HG03039 (cell line): ENCODE results near the gene TMEM45A.
"Not testable (repeated sequence)": the region's sequence is repeated elsewhere in the genome, so short reads cannot be mapped to it uniquely, and the experiment has no call there.

ENCODE experiments used
- ATAC-seq: cut with Tn5 transposase; IDR thresholded peaks from one replicate; pipeline ENCODE4 v1.9.1; 2021; ENCODE audit warnings: mild to moderate bottlenecking, moderate library complexity; ENCODE audit not compliant: unreplicated experiment

TMEM45A gene

DNA sequence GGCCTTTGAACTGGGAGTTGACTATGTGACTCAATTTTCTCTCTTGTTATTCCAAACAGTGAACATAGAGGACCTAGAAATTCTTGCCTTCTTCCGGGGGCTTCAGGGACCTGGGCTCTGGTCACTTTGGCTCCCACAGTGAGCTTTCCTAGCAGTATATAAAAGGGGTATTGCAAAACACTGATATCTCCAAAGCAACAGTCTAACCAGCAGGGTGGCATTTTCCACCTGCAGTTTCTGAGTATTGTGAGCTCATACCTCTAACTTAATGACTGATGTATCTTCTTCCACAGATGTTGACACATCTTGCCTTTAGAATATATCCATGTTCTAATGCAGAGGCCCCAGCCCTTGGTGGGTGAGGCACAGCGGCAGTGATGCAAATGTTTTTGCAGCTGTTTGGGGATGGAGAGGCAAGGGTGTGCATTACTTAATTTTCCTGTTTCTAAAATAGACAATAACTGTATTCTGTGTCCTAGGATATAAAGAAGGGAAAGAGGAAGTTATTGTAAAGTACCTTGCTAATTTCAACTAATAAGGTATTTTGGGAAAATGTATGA, 71.3 kb downstream of the TMEM45A start:
- ATAC-seq: no peak

DNA sequence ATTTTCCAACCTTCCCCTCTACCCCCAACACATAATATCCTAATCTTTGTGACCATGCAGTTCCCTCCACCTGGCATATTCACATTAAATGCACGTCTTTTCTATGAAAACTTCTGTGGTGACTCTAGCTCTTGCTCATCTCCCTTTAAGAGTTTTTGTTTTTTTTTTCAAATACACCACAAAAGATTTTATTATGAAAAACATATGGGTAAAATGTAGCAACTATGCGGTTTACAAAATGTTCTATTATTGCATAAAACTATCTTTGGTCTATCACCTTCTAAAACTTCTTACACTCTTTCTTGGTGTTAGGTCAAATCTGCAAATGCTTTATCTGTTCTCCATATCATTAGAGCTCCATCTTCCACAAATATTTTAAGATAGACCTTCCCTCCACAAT, 78.4 kb downstream of the TMEM45A start:
- no peak for ATAC-seq

DNA sequence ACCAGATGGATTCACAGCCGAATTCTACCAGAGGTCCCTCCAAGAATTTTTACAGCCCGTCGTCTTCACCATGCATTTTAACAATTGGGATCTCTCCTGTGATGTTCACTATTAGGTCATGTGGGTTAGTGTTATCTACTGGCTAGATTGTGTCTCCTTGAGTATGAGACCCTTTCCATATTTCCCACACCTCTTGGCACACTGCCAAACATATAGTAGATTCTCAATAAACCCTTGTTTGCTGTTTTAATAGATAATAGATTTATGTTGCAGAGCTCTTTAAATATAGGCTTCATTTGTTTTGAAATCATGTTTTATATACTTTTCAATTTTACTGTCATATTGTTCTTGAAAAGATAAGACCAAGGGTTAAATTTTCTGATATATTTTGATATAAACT, 82.1 kb downstream of the TMEM45A start:
- ATAC-seq: no peak

DNA sequence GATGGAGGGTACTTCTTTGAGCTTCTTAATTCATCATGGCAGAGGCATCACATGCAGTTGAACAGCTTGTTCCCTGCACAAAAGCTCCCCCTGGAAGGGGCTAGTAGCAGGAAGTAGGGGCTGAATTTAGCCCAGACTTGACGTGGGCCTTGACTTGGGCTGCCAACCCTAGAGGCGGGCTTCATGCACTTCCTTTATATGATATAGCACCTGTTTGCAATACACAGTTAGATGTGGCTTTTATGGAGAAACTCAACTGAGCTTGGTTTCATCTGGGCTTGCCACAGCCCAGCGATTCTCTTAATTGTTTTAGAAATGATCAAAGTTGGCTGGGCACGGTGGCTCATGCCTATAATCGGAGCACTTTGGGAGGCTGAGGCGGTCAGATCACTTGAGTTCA, 83.3 kb downstream of the TMEM45A start:
- no peak for ATAC-seq

DNA sequence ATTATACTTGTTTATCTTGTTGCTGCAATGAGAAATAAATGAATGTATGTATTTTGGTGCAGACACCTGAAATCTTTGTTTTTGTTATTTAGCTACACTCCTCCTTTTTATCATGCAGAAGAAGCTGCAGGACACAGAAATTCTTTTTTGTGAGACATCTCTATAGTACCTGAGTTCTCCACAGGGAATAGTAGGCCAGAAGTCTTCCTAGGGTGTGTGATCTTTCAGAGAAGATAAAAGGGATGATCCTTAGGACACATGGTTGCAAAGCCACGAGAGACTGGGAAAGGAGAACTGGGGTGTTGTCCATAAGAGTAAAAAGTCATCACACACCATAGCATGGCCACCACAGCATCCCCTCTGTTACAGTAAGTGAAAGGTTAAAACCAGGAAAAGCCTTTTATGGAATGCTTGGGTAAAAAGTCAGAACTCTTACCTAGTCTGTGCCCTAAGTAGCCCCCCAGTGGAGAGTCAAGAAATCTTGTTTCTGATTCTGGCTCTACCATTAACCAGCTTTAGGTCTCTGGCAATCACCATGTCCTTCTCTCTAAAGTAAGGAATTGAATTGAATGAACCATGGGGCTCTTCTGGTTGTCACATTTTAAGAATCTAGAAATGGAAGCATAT, 85.1 kb downstream of the TMEM45A start:
- ATAC-seq: no peak

DNA sequence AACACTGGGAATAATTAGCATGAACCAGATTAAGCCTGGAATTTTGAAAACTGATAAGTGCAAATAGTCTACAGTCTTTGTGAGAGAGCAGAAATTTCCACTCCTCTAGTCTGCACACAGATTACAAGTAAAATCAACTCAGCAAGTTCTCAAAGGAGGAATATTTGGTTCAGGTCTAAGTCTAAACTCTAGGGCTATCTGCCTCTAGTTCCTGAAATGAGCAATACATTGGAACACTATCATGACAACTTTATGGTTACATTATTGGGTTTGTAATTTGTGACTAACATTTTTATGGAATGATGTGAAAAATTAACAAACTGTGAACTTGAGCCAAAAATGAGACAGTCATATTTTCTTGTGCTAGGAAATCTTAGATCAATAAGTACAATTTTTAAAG, 86.2 kb downstream of the TMEM45A start:
- no peak for ATAC-seq

DNA sequence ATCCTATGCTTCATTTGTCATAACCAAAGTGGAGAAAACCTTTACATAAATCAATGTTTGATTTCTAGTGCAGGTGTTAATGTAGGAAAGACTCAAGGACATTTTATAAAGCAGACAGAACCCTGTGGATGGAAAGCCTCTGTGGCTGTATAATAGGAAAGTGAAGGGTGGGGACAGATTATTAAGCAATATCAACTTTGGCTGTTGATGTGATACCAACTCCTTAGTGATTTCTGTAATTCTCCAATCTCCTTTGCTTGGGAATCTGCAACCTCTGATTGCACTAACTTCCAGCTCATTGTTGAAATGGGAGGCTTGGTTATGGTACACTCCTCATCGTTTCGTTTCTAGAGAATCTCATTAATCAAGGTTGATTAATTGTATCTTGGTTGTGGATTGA, 87.7 kb downstream of the TMEM45A start:
- ATAC-seq: no peak

DNA sequence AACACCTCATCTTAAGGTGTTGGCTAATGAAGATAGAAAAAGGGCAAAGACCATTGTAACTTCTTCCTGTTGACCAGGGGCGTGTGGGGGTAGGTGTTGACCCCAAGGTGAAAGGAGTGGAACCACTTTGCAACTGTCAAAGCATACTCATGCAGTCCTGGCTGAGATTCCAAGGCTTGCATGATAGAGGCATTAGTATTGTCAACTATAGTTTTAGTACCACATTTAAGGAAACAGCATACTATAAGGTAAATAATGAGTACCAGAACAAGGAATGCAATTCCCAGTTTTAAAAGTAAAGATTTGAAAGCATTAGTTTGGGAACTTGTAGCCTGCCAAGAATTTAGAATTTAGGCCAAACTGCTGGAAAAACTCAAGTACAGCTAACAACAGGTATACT, 89.2 kb downstream of the TMEM45A start:
- no peak for ATAC-seq

DNA sequence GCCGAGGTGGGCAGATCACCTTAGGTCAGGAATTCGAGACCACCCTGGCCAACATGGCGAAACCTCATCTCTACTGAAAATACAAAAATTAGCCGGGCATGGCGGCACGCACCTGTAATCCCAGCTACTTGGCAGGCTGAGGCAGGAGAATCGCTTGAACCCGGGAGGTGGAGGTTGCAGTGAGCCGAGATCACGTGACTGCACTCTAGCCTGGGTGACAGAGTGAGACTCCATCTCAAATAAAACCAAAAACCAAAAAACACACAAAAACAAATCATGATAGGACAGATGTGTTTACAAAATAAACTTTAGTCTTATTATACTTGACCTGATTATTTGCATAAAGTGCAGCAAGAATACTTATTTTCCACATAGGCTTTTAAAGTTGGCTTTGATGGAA, 89.7 kb downstream of the TMEM45A start:
- not testable (repeated sequence) for ATAC-seq

DNA sequence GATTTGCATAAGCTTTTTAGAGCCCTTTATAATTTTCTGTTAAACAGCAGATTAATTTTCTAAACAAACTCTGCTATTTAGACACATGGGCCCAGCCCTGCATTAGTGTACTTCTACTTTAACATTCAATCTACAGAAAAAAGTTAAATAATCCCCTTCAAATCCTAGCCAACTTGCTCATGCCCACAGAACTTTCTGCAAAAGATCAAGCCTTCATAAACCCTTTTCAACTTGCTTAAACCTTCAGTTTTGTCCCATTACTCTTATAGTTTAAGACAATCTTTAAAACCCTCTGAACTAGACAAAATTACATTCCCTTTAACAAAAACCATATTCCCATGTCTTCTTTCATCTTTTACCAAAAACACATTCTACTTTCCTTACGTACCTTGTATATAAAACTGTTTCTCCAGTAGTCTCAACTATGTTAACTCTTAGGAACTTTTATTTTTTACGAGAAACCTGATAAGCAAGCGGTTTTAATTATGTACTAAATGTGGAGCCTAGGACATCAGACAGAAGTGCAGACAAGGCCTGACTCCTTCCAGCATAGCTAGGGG, 91.8 kb downstream of the TMEM45A start:
- ATAC-seq: no peak

DNA sequence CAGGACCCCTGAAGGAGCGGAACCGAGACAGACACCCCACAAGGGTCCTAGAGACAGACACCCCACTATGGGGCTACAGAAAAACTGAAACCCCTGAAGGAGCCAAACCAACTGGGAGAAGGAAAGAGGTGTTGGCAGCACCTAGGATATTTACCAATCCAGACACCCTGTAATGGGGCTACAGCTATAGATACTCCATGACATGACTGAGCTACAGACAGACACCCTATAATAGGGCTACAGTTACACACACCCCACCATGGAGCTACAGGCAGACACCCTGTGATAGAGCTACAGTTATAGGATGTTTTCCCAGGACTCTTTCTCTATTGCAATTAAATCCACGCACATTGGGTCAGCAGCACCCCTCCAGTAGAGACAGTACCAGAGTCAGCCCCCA, 94.4 kb downstream of the TMEM45A start:
- no peak for ATAC-seq

DNA sequence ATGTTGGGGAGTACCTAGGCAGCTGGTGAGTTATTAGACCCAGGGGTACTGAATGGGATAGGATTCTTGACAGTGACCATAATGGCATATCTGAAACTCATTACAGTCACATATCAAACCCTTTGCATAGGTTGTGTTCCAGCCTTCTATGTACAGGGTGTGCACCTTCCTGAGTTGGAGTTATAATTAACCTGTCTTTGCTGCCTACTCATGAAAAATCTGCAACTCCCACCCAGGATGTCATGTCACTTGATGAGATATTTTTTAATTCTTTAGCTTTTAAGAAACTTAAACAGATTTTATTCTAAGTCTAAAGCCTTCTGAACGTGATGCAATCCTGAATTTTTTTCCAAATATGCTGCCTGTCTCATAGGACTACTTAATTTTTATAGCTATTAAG, 95.8 kb downstream of the TMEM45A start:
- ATAC-seq: no peak

DNA sequence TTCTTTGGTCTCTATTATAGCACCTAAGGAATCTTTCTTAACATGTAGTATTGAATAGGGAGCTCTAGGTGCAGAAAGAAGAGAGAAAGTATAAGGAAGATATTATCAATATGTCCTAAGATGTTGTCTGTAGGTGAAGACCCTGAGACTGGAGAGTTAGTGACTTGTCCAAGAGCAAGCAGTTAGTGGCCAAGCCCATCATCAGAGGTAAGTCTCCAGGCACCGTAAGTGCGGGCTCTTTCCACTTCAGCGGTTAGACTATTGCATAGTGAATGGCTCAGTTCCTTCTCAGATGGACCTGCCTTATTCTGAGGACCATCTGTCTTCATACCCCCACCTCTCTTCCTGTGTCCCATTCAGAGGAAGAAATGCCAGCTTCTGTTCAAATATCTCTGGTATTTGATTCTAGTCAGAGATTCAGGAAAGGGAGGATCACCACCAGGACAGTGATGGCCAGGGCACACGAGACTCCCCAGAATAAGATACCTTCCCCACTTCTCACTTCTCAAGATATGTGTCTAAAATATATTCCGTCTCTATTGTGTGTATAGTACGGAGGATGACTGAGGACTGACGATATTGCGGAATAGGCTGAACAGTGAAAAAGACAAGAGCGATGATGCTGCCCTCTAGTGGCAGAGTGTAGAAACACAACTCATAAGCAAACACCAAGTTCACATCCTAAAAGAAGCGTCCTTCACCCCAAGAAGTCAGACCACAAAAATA, 97.9 kb downstream of the TMEM45A start:
- ATAC-seq: peak; percentile 67

DNA sequence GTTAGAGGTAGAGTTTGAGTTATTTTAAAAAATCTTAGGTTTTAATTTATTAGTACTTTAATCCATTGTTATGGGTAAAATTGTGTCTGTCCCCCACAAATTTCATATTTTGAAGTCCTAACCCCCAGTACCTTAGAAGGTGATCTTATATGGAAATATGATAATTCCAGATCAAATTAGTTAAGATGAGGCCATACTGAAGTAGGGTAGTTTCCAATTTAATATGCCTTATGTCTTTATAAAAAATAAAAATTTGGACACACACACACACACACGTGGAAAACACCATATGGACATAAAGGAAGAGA, 98.4 kb downstream of the TMEM45A start:
- no peak for ATAC-seq

DNA sequence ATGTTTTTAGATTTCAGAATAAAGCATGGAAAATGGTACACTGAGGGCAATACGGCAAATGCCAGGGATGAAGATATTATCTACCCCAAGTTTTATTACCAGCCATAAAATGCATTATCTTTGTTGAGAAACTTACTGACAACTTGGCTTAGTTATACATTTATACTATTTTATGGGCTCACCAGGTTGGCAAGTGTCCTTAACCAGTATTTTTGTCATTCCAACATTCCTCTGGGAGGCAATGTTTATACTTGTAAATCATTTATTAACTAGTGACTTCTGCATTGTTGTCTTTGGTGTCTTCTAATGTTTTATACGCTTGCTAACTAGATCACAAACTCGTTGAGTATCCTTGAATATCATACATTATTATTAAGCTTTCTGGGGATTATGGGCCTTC, 99.0 kb downstream of the TMEM45A start:
- ATAC-seq: no peak

DNA sequence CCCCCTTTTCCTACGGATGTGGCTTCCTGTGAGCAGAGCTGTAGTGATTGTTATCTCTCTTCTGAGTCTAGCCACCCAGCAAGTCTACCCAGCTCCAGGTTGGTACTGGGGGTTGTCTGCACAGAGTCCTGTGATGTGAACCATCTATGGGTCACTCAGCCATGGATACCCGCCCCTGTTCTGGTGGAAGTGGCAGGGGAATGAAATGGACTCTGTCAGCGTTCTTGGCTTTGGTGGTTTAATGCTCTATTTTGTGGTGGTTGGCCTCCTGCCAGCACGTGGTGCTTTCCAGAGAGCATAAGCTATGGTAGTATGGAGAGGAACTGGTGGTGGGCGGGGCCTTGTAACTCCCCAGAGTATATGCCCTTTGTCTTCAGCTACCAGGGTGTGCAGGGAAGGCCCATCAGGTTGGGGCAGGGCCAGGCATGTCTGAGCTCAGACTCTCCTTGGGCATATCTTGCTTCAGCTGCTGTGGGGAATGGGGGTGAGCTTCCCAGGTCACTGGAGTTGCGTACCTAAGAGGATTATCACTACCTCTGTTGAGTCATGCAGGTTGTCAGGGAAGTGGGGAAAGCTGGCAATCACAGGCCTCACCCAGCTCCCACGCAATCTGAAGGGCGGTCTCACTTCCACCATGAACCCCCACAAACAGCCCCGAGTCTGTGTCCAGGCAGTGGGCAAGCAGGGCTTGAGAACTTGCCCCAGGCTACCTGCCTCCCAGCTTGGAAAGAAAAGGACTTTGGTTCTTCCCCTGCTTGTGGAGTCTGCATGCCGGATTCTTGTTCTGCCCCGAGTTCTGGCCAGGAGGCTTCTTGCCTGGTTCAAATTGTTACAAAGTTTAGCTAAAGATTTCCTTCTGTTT, 108.0 kb downstream of the TMEM45A start:
- ATAC-seq: no peak

DNA sequence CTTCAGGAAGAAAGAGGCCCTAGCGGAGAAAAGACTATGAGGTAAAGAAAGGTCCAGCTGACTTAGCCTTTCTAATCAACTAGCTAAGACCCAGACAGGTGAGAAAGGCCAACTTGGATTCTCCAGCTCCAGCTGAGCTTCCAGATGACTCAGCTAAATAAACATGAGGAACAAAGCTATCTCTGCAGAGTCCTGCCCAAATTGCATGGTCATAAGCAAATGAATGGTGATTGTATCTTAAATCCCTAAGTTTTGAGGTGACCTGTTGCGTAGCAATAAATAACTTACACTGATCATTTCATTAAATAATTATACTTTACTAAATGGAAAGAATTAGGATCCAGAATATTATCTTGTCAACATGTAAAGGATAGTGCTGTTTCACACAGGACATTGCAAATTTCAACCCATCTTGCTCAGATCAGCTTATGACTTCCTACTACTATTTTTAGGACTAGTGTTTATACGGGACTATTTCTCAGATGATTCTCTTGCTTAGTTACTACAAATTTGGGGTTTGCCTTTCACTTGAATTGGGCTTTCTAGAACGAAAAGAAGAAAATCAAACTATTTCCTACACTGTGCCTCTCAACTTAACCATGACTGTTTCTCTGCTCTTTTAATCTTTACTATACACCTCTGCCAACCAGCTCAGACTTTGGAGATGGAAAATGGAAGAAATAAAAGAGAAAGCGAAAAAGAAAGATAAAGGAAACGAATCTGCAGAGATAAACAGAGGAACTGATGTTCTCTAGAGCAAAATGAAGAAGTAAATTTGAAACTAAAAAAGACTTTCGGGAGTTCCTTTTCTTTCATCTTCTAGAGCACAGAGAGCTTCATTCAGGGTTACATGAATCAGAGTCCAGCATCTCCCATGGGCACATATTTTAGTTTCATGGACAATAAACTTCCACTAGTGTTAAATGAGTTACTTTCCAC, 110.4 kb downstream of the TMEM45A start:
- ATAC-seq: peak; percentile 40

DNA sequence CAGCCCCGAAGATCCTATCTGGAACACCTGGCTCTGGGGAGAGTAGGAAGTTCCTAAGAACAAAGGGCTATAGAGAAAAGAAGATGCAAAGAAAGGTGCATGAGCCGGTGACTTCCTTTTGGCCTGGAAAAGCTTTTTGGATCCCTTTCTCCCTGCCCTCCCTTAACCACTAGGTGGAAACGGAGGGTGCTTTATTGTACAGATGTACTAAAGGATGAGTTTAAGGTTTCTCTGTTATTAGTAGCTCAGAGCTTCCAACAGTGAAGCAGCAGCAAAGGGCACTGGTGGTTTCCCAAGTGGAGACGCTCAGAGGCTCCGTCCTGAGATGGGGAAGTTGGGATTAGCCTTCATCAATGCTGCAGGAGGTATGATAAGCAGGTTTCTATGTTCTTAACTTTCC, 111.0 kb downstream of the TMEM45A start:
- peak; percentile 18 for ATAC-seq

DNA sequence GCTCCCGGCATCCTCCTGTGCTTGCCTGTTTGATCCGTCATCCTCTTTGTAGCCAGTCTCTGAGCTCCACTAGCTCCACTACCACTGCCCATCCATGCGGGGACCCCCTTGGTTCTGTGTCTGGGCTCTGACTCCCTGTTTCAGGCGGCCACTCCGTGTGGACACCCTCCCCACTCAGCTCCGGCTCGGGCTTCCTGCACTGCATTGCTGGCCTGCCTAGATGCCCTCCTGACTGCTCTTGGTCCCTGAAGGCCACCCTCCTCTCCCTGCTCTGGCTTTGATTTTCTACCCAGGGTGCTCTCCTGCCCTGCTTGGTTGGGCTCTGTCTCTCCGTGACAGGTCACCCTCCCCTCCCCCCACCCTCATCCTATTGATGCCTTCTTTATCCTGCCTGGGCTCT, 112.9 kb downstream of the TMEM45A start:
- ATAC-seq: no peak

DNA sequence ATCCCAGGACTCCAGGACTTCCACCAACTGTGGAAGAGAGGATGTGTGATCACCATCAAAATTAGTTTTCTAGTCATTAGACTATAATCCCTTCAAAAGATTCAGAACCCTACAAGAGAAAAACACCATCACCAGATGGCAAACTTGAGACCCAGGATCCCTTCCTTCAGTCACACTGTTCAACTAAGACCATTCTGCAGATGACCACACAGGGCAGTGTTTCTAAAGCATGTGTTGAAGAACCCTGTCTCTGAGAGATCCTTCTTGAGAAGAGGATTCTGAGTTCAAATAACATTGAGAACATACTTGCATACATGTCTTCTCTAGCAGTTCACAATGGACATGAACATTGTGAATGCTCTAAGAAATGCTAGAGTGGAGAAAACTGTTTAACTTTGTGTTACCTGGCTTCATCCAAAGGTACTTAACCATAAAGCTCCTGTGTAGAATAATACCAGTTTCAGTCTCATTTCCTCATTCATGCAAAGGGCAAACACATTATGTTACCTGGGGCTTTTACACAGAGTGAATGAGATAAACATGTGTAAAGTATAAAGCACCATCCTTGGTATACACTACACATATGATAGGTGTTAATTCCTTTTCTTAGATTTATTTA, 114.6 kb downstream of the TMEM45A start:
- peak; percentile 62 for ATAC-seq
